Heart left ventricle (tissue), 13 donors: ENCODE data around the gene LRRC63.

Experiments used
- POLR2A ChIP-seq, 2 donors: fragments of 450-650 bp; IDR thresholded peaks; one replicate each; pipeline ENCODE4 v1.6.1; 2017; ENCODE audit warnings: antibody characterized with exemption in 2 of 2, mild to moderate bottlenecking in 2 of 2, moderate library complexity in 2 of 2
- TF ChIP-seq, protein P1 (sequence below), 12 donors: fragments of 200-600 bp; sonication (generic) in 4 of 12; IDR thresholded peaks; one replicate each; pipeline versions ENCODE4 v1.5.0 to v1.8.0; 2018 to 2022; ENCODE audit warnings: antibody characterized with exemption in 12 of 12, mild to moderate bottlenecking in 5 of 12
- donor health status: ischemic (EF 13 %, LVEDD 7.1; RV severe dilation, severe dysfunction).
- donor health status: DM: no; HTN: yes; CAD: no.
- donor health status: DM: no; HTN: no; CAD: no.
- donor health status: ischemic (EF 25% LVEDD 6.9; RV normal size, moderate dysfunction).
- donor health status: ischemic (EF 25% LVEDD 5.7; RV mildly dilated, moderate dysfunction).
- donor health status: ischemic (EF 35%, LVEDD 5.7; RV mildly dilated, moderate dysfunction).
- donor health status: nonischemic (EF 11% LVEDD 7.7; RV severe dilation, severe dysfunction).
- donor health status: DM: yes; HTN: yes; CAD: no.
- donor health status: PGD.
- donor health status: ischemic (EF 29% LVEDD 5.4; RV normal size, mild dysfunction).
- donor health status: nonischemic (EF 23%, LVEDD 6.1; RV moderate dilation, normal function).

- TF ChIP-seq, protein P1, sequence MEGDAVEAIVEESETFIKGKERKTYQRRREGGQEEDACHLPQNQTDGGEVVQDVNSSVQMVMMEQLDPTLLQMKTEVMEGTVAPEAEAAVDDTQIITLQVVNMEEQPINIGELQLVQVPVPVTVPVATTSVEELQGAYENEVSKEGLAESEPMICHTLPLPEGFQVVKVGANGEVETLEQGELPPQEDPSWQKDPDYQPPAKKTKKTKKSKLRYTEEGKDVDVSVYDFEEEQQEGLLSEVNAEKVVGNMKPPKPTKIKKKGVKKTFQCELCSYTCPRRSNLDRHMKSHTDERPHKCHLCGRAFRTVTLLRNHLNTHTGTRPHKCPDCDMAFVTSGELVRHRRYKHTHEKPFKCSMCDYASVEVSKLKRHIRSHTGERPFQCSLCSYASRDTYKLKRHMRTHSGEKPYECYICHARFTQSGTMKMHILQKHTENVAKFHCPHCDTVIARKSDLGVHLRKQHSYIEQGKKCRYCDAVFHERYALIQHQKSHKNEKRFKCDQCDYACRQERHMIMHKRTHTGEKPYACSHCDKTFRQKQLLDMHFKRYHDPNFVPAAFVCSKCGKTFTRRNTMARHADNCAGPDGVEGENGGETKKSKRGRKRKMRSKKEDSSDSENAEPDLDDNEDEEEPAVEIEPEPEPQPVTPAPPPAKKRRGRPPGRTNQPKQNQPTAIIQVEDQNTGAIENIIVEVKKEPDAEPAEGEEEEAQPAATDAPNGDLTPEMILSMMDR (IDR thresholded peaks at IDR 0.05) = no peak
- TF ChIP-seq POLR2A (IDR thresholded peaks at IDR 0.05) = no peak
Observed at GRCh38 chr13:46235286-46235685, 23.6 kb downstream of the LRRC63 start.
